NCI-H345 treated with DMSO at 0.1 percent for 48 hours (cell line): Measurements from ENCODE around the gene RRAS2.

Source experiments
- DNase-seq: peaks from one replicate; lab custom pipeline; 2025; ENCODE audit not compliant: unreplicated experiment; lab: John Stamatoyannopoulos, UW

RRAS2 gene

DNA sequence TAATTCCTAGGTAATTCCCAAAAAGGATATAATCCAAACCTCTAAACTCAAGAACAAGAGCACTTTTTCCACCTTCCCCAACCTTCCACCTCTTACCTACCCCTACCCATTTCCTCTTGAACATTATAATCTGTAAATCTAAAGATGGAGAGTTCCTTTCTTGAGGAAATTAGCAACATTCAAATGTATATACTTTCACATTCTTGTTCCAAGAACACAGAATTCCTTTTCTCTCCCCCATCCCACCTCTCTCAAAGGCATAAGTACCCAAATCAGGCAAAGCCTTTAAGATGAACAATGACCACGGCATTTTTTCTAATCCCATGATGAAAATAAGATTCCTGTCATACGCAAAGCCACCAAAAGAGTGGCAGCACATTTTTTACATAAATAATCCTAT is 18.3 kb downstream of the RRAS2 start:
- DNase-seq: no peak

DNA sequence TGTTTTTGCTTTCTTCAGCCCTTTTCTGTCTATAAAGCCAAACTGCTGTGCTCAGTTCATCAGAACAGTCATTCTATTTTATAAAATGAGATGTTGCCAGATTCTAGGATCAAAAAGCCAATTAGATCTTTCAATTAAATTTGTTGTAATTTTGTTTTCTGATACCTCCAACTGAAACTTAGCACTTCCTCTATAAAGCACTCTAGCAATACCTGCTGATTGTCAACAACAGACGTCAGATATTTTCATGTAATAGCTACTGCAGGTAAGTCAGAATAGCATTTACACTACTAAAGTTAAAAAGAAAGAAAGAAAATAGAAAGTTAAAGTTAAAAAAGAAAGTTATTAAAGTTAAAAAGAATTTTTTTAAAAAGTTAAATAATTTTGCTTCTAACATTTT is 19.6 kb downstream of the RRAS2 start:
- DNase-seq: no peak

DNA sequence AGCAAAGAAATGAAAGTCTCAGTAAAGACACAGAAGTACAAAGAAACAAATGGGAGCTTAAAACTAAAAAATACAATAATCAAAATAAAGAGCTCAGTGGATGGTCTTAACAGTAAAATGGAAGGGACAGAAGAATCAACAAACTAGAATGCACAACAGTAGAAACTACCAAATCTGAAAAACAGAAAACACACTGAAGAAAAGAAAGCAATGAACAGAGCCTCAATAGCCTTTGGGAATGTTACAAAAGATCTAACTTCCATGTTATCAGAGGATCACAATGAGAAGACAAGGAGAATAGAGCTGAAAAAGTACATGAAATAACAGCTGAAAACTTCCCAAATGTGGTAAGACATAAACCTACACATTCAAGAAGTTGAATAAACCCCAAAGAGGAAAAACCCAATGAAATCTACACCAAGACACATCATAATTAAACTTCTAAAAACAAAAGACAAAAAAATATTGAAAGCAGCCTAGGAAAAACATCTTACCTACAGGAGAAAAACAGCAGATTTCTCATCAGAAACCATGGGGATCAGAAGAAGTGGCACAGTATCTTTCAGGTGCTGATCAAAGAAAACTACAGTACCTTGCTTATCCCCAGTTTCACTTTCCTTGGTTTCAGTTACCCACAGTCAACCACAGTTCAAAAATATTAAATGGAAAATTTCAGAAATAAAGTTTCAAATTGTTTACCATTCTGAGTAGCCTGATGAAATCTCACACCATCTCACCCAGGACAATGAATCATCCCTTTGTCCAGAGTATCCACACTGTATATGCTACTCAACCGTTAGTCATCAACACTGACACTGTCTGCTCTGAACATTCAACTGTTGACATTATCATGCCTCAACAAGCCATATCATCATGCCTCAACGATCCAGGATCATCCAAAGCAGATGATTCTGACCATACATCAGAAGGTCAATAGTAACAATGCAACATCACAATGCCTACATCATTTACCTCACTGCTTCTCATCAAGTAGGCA is 22.2 kb downstream of the RRAS2 start:
- DNase-seq: no peak

DNA sequence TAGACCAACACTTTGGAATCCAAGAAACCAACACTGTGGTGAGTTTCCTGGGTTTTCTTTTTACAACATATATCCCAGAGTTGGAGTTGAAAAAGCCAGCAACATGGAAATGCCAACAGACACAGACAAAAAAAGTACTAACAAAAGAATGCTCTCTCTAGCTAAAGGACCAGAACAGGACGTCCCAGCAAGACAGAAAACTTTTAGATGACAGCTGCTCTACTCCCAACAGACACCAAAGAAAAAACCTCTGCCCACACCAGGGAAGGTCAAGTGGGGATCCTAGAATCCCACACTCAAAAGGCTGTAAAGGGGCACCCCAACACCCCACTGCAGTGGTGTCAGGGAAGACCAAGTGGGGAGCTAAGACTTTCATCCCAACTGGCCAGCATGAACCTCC is 23.3 kb downstream of the RRAS2 start:
- DNase-seq: no peak

DNA sequence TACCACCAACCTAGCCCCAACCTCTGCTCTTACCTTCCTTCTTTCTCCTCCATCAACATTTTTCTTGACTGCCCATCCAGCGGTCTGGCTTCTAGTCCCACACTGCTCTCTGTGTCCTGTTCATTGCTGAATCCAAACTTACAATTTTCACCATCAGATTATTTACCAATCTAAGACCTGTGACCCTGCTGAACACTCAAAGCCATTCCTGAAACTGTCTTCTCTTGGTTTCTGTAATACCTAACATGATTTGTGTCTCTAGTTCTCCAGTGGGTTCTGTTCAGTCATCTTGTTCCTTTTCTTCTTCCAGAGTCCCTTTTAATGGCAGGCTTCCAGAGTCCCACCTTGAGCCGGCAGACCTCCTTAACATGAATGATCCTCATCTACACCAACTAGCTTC is 24.1 kb downstream of the RRAS2 start:
- DNase-seq: no peak

DNA sequence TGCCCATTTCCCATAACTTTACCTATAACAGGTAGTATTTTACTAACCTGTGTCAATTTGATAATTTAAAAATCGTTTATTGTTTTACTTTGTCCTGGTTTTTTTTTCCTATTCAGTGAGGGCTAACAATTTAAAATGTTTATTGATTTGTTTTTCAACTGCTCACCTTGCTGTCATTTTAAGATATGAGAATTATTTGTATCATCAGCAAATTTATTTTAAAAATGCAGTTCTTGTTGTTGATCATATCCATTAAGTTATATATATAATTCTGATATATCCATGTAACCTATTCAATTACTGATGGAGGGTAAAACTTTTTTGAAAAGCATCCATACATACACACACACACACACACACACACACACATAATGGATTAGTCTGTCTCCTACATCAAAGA is 24.8 kb downstream of the RRAS2 start:
- no peak for DNase-seq

DNA sequence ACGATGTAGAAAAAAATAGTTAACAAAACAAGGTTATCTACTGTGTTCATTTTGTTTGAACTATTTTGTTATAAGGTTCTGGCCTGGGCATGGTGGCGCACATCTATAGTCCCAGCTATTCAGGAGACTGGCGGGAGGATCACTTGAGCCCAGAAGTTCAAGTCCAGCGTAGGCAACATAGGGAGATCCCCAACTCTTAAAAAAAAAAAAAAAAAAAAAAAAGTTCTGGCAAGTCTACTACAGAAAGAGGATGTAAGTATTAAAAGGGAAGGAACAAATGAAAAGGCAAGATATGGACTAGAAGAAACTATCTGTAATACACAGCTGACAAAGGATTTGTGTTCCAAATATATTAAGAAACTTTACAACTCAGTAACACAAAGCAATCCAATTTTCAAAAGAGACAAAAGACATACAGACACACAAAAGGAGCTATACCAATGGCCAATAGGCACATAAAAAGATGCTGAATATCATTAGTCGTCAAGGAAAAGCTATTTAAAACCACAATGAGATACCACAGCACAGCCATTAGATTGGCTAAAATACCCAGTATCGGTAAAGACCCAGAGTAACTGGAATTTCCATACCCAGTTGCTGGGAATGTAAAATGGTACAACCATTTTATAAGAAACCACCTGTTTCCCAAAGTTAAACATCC is 27.4 kb downstream of the RRAS2 start:
- no peak for DNase-seq

DNA sequence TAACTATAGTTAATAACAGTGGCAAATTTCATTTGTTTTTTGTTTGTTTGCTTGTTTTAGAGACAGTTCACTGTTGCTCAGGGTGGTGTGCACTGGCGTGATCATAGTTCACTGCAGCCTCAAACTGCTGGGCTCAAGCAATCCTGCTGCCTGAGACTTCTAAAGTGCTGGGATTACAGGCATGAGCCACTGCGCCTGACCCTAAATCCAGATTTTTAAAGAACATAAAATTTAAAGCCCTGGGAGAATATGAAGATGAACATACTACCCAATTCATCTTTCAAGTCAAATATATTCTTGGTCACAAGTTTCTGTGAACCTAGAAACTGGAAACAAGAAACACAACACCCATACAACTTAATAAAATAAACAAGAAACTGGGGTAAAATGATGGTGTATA is 28.1 kb downstream of the RRAS2 start:
- DNase-seq: no peak

DNA sequence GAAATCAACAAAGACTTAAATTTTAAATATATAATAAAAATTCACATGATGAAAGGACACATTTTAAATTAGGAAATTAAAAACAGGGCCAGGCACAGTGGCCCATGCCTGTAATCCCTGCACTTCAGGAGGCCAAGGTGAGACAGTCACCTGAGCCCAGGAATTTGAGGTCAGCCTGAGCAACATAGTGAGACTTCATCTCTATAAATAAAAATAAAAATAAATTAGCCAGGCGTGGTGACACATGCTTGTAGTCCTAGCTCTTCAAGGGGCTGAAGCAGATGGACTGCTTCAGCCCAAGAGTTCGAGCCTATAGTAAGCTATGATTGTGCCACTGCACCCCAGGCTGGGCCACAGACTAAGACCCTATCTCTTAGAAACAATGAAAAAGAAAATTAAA is 29.3 kb downstream of the RRAS2 start:
- no peak for DNase-seq

DNA sequence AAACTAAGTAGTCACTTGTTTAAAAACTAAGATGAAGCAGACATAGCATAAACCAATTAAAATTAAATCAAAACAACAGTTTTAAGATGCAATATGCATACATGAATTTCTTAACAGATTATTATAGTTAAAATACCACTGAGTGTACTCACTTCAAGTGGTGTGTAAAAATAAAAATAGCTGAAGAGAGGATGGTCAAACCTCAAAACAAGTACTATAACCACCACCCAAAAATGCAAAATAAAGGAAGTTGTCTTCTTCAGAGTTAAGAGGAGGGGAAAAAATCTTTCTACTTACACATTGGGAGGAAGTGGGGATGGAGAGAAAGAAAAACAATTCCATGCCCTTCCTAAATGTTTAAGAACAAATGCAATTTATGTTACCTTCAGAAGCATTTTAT is 31.9 kb downstream of the RRAS2 start:
- no peak for DNase-seq

DNA sequence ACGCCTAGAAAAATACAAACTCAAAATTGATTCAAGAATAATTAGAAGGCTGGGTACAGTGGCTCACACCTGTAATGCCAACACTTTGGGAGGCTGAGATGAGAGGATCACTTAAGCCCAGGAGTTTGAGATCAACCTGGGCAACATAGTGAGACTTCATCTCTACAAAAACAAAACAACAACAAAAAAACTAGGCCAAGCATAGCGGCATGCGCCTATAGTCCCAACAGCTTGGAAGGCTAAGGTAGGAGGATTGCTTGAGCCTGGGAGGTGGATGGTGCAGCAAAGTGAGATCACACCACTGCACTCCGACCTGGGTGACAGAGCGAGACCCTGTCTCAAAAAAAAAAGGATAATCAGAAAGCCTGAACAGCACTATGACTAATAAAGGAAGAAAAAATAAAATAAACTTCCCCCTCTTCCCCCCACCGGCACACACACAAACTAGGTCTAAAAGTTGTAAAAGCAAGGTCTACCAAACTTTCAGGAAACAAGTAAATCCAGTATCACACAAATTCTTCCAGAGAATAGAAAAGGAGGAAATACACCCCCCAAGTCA is 35.8 kb downstream of the RRAS2 start:
- no peak for DNase-seq

DNA sequence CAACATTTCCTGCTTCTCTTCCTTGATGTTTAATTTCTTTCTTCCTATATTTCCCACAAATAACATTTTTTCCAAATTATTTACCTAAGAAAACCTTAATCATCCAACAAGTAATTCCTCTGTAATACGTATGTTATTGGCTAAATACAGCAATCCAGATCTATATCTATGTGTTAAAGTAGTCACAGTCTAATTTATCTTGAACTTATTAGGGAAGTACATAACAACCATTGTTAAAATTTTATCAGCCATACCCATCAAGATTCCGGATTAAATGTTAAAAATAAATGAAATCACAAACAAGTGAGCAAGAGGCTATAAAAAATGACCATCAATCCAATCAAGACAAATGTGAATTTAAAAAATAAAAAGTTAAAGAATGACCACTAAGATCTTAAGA is 36.5 kb downstream of the RRAS2 start:
- no peak for DNase-seq

DNA sequence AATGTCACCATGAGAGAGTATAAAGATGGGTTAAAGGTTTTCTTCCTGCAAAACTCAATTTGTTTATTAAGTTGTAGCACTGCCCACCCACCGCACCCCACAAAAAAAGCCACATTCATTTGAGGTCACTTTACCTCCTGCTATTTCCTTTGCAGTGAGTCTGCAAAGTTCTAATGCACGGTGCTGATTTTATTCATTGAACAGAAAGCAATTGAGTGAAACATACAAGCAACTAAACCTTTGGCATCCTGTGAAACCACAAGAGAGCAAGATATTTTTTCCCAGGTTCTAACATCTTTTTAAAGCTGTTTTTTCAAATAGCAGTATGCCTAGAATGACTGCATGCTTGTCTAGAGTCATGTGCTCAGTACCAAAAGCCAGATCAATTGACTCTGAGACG is 39.0 kb downstream of the RRAS2 start:
- no peak for DNase-seq

DNA sequence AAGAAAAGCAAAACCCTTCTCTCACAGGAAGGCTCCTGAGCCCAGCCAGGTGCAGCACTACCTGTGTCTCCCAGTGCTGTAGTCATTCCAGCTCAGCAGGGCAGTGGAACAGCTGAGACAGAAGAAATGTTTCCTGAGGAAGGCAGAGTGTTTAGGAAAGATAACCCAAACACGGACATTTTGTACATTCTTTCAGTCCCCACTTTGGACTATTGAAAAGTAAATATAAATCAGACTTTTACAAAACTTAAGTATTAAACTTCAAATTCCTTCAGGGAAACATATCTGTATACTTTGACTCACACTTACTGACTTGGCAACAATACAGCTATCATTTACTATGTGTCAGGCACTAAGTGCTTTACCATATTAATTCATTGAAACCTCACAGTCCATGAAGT is 40.4 kb downstream of the RRAS2 start:
- DNase-seq: no peak

DNA sequence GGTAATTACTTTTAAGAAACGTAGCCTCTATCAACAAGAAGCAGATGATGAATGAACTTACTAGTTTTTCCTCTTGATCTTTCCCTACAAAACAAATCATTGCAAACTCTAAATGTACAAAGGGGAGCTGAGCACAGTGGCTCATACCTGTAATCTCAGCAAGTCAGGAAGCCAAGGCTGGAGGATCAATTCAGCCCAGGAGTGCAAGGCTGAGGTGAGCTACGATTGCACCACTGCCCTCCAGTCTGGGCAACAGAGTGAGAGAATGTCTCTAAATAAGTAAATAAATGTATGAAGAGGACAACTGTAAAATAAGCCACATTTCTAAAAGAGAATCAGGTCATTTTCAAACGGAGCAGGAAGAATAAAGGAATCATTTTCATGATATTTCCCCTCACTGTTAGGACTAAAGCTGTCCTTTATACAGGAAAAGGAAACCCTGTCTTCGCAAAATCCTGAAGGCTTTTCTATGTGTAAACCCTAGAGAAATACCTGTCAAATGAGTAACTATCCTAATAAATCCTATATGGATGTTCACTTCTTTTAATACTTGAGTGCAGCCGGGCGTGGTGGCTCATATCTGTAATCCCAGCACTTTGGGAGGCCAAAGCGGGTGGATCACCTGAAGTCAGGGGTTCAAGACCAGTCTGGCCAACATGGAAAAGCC is 41.2 kb downstream of the RRAS2 start:
- no peak for DNase-seq

DNA sequence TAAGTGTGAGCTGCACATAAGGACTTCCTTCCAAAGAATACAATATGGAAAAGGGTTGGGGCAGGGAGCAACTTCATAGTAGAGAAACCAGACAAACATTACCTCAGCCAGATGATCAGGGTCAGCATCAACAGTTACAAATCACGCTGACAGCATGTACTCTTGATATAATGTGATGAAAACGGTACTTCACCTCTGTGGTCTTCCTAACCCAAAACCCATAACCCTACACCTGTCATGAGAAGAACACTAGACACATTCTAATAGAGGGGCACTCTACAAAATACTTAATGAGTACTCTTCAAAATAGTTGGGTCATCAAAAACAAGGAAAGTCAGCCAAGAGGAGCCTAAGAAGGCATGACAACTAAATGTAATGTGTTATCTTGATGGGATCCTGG is 43.9 kb downstream of the RRAS2 start:
- DNase-seq: no peak

DNA sequence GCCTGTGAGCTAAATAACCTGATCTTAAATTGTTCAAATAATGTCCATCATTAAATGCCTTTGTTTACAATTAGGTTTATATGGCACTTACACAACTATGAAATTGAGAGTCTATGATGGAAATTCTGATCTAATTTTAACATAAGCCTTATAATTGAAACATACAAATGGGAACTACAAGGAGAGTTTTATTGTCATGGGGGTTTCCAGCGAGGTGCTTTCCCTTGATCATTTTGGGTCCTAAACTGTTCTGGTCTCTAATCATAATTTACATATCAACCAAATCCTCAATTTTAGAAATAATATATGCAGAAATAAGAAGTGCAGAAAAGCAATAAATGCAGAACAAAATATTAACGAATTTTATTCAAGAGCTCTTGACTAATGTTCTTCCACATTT is 44.9 kb downstream of the RRAS2 start:
- no peak for DNase-seq

DNA sequence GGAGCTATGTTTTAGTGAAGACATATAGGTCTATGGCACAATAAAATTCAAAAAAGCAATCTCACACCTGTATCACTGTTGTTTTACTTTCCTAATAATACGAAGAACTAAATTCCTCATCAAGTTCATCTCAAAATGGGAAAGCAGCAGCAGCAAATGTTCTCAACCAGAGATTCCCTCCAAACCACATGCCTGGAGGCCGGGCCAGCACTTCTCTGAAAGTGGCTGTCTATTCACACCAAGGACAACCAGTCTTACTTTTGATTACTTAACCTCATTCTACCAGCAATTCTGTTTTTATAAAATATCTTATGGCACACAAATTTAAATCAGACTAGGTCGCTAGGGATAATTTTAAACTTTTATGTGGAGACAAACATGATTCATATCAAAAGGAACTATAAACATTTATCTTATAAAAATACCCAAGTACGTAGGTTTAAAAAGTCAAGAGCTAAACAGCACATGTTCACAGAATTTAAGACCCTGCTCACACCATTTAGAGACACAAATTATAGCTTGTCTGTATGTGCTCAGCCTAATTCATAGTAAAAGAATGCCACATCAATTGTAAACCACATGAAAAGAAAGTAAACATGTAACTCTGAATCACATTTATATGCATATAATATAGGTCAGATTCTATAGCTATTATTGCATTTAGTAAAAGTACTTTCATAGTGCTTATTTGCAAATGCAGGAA is 46.1 kb downstream of the RRAS2 start:
- DNase-seq: no peak

DNA sequence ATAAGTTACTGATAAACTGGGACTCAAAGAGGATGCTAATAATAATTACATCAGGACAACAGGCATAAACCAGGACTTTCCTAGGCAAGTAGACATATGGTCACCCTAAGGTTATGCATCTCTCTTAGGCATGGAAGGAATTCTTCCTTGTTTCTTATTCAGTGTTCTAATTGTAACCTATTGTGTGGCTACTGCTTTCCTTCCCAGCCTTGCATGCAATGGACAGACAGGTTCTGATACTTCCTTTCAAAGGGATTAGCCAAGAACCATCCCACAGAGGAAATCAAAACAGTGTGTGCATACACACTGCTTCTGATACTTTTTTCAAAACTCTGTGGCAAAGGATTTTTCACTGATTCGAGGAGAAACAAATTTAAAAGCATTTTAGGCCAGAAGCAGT is 48.3 kb downstream of the RRAS2 start:
- no peak for DNase-seq

DNA sequence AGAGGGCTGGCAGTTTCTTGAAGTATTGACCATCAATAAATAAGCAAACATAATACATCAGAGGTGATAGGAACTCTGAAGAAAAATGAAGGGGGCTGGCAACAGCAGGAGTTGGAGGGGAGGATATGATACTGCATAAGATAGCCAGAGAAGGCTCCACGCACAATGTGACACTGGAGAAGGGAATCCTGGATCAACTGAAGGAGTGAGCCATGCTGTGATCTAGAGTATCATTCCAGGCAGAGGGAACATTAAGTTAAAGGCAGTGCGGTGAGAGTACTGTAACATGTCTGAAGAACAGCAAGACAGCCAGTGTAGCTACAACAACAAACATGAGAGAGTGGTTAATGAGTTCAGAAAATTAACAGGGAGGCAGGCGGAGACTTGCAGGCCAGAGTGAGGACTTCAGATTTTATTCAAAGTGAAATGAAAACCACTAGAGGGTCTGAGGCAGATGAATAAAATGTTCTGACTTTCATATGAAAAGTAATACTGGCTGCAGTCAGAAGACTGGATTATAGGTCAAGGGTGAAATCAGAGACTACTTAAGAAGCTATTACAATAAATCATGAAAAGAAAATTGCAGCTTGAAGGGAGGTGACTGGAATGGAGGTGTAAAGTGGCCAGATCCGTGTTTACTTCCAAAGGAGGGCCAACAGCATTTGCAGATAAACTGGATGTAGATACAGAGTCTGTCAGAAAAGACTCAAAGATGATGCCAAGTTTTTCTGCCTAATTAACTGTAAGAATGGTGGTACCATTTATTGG is 49.4 kb downstream of the RRAS2 start:
- DNase-seq: no peak
